Measurements from ENCODE around the gene CAMKMT. TPM values are rescaled to one million over a fixed set of nuclear protein-coding genes. Genes with fewer than 3 reads are reported as not detected.

Gene CAMKMT
- total and polyA plus RNA-seq, 8 donors = 8.3 to 17.5 (median 11.5) TPM

DNA sequence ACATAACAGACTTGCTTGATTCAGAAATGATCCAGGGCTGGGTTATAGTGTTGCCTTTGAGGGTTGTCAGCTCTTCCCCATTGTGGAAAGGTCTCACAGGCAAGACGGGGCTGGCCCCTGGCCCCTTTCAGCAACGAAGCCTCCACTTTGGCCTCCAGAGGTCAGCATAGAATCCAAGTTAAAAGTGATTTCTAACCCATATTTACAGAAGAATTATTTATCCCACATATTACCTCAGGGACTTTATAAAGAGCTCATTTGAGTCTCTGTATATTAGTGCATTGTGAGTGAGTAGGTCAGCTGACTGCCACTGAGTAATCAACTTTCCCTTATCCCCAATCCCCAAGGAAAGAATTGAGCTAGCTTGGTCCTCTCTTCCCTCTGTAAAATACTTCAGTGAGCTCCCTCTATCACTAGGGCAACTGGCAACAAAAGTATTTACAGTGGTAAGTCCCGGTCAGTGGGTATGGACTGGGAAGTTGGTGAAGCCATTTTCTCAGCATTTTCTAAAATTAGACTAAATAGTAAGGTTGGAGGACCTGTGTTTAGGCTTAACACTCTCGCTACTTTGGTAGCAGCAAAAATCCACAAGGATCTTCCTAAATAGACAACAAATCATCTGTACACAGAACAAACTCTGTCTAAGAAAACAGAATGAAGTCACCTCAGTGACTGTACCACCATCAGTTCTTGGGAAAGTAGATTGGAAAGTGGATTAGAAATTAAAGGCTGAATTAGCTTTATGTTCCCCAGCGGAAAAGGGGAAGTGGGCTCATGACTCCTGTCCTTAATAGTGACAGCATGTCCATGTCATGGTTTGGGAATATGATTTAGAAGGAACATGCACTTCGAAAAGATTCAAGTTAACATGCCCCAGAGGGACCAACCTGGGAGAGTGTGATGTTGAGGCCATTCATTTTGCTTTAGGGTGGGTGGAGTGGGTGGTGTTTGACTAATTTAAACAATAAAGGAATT, 408.8 kb downstream of the CAMKMT start:
- no peaks in the 10 kb centered on the region for H3K4me1 ChIP-seq

DNA sequence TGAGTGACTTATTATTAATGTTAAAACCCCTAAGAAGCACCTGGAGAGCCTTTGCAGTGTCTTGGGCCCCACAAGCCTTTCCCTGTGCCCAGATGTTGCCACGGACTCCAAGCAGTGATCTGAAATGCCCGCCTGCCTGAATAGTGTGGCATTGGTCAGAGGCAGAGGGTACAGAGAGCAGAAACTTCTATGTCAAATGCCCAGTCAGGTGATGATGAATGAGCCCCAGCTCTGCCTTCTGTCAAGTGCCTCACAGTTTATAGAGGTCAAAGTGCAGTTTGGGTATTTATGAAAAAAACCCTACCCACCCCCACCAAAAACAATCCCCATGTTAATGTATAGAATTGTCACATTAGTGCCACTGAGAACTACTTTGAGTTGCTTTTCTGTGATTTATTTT, 409.8 kb downstream of the CAMKMT start:
- no peaks in the 10 kb centered on the region for H3K4me1 ChIP-seq
- H3K27ac ChIP-seq = no peak overlapping the region
- intact Hi-C loops (cut with DNase I) = no loop called here
- peaks cover 0 to 30% of the 10 kb centered on the region in 2 donors for H3K27me3 ChIP-seq
- DNase-seq (no peak), ATAC-seq (no peak)
- no peaks in the 10 kb centered on the region for H3K36me3 ChIP-seq
- no peak overlapping the region for H3K4me3 ChIP-seq
- no peaks in the 10 kb centered on the region for H3K9me3 ChIP-seq
- TF ChIP-seq, protein P1, sequence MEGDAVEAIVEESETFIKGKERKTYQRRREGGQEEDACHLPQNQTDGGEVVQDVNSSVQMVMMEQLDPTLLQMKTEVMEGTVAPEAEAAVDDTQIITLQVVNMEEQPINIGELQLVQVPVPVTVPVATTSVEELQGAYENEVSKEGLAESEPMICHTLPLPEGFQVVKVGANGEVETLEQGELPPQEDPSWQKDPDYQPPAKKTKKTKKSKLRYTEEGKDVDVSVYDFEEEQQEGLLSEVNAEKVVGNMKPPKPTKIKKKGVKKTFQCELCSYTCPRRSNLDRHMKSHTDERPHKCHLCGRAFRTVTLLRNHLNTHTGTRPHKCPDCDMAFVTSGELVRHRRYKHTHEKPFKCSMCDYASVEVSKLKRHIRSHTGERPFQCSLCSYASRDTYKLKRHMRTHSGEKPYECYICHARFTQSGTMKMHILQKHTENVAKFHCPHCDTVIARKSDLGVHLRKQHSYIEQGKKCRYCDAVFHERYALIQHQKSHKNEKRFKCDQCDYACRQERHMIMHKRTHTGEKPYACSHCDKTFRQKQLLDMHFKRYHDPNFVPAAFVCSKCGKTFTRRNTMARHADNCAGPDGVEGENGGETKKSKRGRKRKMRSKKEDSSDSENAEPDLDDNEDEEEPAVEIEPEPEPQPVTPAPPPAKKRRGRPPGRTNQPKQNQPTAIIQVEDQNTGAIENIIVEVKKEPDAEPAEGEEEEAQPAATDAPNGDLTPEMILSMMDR (IDR thresholded peaks at IDR 0.05) = no peak

More for the DNA sequence above, 408.8 kb downstream of the CAMKMT start:
- intact Hi-C loops (cut with DNase I) = no loop called here
- Histone ChIP-seq H3K36me3 (no peaks in the 10 kb centered on the region), H3K27ac (no peak overlapping the region), H3K27me3 (peaks cover 0 to 30% of the 10 kb centered on the region in 2 donors), H3K9me3 (no peaks in the 10 kb centered on the region), H3K4me3 (no peak overlapping the region)
- no peak for DNase-seq
- ATAC-seq = no peak
- TF ChIP-seq, protein P1 (IDR thresholded peaks at IDR 0.05) = no peak

DNA sequence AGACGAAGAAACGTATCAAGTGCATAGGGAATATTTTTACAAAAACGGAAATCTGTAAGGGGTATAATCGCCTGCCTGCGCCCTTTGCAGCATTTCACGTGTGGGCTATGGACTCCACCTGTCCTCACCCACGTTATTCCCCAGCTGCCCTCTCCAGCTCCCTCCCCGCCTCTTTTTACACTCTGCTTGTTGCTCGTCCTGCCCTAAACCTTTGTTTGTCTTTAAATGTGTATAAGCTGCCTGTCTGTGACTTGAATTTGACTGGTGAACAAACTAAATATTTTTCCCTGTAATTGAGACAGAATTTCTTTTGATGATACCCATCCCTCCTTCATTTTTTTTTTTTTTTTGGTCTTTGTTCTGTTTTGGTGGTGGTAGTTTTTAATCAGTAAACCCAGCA, 410.4 kb downstream of the CAMKMT start:
- TF ChIP-seq, protein P1 (IDR thresholded peaks at IDR 0.05) = no peak
- H3K4me1 ChIP-seq = no peaks in the 10 kb centered on the region
- no peak overlapping the region for H3K27ac ChIP-seq
- intact Hi-C loops (cut with DNase I) = no loop called here
- no peaks in the 10 kb centered on the region for H3K9me3 ChIP-seq
- ATAC-seq (no peak), DNase-seq (no peak)
- no peaks in the 10 kb centered on the region for H3K36me3 ChIP-seq
- H3K27me3 ChIP-seq = peaks cover 0 to 26% of the 10 kb centered on the region in 2 donors
- no peak overlapping the region for H3K4me3 ChIP-seq

DNA sequence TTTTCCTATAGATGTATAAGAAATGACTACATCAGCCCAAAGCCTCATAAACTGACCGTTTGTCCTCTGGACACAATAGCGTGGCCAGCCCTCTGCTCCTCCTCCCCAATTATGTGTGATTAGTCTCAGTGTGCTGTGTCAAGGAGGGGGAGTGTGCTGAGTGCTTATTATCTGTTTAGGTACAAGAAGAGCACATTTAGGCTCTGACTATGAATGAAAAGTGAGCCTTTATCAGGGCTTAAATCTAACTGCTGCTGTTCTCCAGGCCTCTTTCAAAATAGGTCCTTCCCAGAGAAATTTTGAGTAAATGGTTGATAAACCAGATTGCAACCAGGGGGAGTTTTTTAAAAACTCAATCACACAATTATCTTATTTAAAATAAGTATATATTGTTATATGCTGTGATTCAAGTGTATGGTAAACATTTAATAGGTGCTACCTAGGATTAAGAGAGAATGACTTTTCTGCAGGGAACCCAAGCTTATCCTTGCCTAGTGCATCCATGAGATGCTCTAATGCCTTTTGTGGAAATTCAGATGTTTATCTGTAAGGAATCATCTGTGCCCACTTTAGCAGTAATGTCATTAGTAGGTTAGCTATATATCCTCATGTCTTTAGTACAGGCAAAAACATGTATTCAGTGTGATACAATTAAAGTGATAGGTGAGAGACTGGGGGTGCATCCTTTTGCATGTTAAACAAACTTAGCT, 411.1 kb downstream of the CAMKMT start:
- TF ChIP-seq, protein P1 (IDR thresholded peaks at IDR 0.05) = no peak
- H3K4me1 ChIP-seq = no peaks in the 10 kb centered on the region
- no peak overlapping the region for H3K4me3 ChIP-seq
- H3K36me3 ChIP-seq = no peaks in the 10 kb centered on the region
- DNase-seq = no peak
- H3K27ac ChIP-seq = no peak overlapping the region
- H3K27me3 ChIP-seq = peaks cover 0 to 20% of the 10 kb centered on the region in 2 donors
- H3K9me3 ChIP-seq = no peaks in the 10 kb centered on the region
- intact Hi-C loops (cut with DNase I) = no loop called here
- ATAC-seq = no peak
